ENCODE data around the gene NPM1. TPM values are rescaled to one million over a fixed set of nuclear protein-coding genes. Genes with fewer than 3 reads are reported as not detected.
A peak's percentile ranks its signal among the peaks of the same experiment; 100 is the strongest.
"Not testable (repeated sequence)": the region's sequence is repeated elsewhere in the genome, so short reads cannot be mapped to it uniquely, and the experiment has no call there.

NPM1 gene
- total RNA-seq, 2 donors from 2014 or later = 407 to 440 TPM

GRCh38 chr5:171405615-171406014 is 18.0 kb downstream of the NPM1 start:
- ATAC-seq (no peak), DNase-seq (no peak)
- intact Hi-C loops (cut with DNase I, micrococcal nuclease) = no loop called here

- ATAC-seq (no peak), DNase-seq (no peak)
- intact Hi-C loops (cut with DNase I, micrococcal nuclease) = no loop called here
Measured at GRCh38 chr5:171407234-171407633, 19.6 kb downstream of the NPM1 start.

- intact Hi-C loops (cut with DNase I, micrococcal nuclease) = loop anchor here in 1 of 2 donors (10.0 kb wide), 1 partner anchor 495 kb away; no protein-coding TSS in a partner anchor
- DNase-seq = no peak
- no peak for ATAC-seq
Measured at GRCh38 chr5:171409164-171410136, 21.8 kb downstream of the NPM1 start.

DNA sequence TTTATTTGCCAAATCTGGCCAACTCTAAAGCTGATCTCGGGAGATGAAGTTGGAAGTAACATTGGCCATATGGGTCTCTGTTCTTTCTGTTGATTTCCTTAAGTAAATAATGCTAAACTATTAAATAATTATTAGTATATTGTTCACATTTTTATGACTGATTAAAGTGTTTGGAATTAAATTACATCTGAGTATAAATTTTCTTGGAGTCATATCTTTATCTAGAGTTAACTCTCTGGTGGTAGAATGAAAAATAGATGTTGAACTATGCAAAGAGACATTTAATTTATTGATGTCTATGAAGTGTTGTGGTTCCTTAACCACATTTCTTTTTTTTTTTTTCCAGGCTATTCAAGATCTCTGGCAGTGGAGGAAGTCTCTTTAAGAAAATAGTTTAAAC is 22.5 kb downstream of the NPM1 start:
- DNase-seq = no peak
- ATAC-seq = no peak
- intact Hi-C loops (cut with DNase I, micrococcal nuclease) = loop anchor here in 1 of 2 donors (10.0 kb wide), 1 partner anchor 495 kb away; no protein-coding TSS in a partner anchor

GRCh38 chr5:171412186-171412585 is 24.5 kb downstream of the NPM1 start:
- DNase-seq (no peak), ATAC-seq (no peak)
- intact Hi-C loops (cut with DNase I, micrococcal nuclease) = loop anchor here in 1 of 2 donors (10.0 kb wide), 1 partner anchor 493 kb away; no protein-coding TSS in a partner anchor

DNA sequence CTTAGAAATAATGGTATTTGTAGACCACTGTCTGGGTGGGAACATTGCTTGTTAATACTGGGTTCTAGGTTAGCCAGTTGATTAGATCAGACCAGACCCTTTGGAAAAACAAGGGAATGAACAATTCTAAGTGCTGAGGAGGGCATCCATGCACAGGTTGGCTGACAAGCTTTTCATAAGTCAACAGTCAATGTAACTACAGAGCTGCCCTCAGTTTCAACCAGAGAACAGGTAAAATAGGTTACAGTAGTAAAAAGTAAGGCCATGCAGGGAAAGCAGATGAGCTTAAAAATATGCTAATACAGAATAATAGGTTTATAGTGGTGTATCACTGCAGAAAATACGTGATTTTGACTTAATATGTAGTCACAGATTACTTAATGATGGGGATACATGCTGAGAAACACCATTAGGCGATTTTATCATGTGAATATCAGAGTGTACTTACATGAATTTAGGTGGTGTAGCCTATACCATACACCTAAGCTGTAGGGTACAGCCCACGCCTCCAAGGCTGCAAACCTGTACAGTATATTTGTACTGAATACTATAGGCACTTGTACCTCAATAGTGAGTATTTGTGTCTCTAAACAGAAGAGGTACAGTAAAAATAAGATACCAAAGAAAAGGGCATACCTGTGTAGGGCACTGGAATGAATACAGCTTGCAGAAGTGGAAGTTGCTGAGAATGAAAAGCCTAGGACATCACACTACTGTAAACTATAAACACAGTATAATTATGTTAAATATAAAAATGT is 25.7 kb downstream of the NPM1 start:
- no peak for DNase-seq
- no peak for ATAC-seq
- intact Hi-C loops (cut with DNase I, micrococcal nuclease) = loop anchor here in 1 of 2 donors (10.0 kb wide), 1 partner anchor 491 kb away; no protein-coding TSS in a partner anchor

DNA sequence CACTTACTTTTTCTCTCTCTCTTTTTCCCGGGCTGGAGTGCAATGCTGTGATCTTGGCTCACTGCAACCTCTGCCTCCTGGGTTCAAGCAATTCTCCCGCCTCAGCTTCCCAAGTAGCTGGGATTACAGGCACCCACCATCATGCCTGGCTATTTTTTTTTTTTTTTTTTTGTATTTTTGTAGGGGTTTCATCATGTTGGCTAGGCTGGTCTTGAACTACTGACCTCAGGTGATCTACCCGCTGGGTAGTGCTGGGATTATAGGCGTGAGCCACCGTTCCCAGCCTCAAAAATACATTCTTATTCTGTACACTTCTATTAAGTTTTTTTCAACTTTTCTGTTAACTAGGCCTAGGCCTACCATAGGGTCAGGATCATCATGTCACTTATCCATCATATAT is 26.3 kb downstream of the NPM1 start:
- intact Hi-C loops (cut with DNase I, micrococcal nuclease) = loop anchor here in 1 of 2 donors (10.0 kb wide), 1 partner anchor 491 kb away; no protein-coding TSS in a partner anchor
- ATAC-seq = not testable (repeated sequence)

DNA sequence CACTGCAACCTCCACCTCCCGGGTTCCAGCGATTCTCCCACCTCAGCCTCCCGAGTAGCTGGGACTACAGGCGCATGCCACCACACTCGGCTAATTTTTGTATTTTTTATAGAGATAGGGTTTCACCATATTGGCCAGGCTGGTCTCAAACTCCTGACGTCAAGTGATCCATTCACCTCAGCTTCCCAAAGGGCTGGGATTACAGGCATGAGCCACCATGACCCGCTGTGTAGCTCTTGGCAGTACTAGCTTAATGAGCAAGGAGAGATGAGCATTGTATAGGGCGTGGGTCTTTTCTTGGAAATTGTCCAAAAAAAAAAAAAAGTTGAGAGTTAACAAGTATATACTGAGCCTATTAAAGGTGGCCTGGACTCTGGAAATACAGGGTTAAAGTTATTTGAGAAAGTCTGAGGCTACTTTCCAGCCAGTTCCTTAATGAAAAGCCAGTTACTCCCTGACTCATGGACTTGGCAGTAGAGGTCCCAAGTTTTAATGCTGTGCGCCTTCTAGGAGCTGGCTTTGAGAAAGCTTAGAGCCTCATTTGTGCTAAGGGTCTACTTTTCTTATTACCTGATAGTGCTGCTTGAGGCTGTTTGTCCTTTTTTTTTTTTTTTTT is 27.6 kb downstream of the NPM1 start:
- intact Hi-C loops (cut with DNase I, micrococcal nuclease) = loop anchor here (5.0 to 10.0 kb wide), 2 partner anchors 490 to 492 kb away; no protein-coding TSS in a partner anchor
- ATAC-seq (no peak), DNase-seq (no peak)

More for the DNA sequence above, 26.3 kb downstream of the NPM1 start:
- not testable (repeated sequence) for DNase-seq

- ATAC-seq = no peak
- DNase-seq = no peak
- intact Hi-C loops (cut with DNase I, micrococcal nuclease) = loop anchor here (5.0 to 10.0 kb wide), 2 partner anchors 488 to 491 kb away; no protein-coding TSS in a partner anchor
Measured at GRCh38 chr5:171416160-171417049, 28.8 kb downstream of the NPM1 start.

- ATAC-seq = peak; percentile 78
- peak; percentile 65 to 75 for DNase-seq
- intact Hi-C loops (cut with DNase I, micrococcal nuclease) = loop anchor here (5.0 to 10.0 kb wide), 2 partner anchors 486 to 489 kb away; no protein-coding TSS in a partner anchor
Measured at GRCh38 chr5:171418316-171418981, 30.8 kb downstream of the NPM1 start.

GRCh38 chr5:171418982-171419687 is 31.5 kb downstream of the NPM1 start, which contains the start of gene FGF18:
FGF18 (plus strand) TSS chr5:171419647; CDS start chr5:171420200, 553 bp downstream.
- intact Hi-C loops (cut with DNase I, micrococcal nuclease) = loop anchor here (5.0 to 10.0 kb wide), 2 partner anchors 486 to 488 kb away; no protein-coding TSS in a partner anchor
- ATAC-seq = peak; percentile 60
- peak; percentile 38 to 42 for DNase-seq

DNA sequence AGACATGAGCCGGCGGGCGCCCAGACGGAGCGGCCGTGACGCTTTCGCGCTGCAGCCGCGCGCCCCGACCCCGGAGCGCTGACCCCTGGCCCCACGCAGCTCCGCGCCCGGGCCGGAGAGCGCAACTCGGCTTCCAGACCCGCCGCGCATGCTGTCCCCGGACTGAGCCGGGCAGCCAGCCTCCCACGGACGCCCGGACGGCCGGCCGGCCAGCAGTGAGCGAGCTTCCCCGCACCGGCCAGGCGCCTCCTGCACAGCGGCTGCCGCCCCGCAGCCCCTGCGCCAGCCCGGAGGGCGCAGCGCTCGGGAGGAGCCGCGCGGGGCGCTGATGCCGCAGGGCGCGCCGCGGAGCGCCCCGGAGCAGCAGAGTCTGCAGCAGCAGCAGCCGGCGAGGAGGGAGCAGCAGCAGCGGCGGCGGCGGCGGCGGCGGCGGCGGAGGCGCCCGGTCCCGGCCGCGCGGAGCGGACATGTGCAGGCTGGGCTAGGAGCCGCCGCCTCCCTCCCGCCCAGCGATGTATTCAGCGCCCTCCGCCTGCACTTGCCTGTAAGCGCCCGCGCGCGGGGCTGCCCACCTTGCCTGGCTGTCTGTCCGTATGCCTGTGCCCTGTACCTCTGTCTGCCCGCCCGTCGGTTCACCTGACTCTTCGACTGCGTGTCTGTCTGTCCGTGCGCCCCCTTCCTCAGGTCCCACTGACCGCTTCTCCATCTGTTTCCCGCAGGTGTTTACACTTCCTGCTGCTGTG is 32.2 kb downstream of the NPM1 start:
- ATAC-seq = peak; percentile 47
- intact Hi-C loops (cut with DNase I, micrococcal nuclease) = loop anchor here (5.0 to 10.0 kb wide), 2 partner anchors 485 to 487 kb away; no protein-coding TSS in a partner anchor
- no peak for DNase-seq

- peak; percentile 78 for ATAC-seq
- DNase-seq = peak; percentile 57 to 66
- intact Hi-C loops (cut with DNase I, micrococcal nuclease) = no loop called here
Measured at GRCh38 chr5:171420431-171421241, 33.0 kb downstream of the NPM1 start.

DNA sequence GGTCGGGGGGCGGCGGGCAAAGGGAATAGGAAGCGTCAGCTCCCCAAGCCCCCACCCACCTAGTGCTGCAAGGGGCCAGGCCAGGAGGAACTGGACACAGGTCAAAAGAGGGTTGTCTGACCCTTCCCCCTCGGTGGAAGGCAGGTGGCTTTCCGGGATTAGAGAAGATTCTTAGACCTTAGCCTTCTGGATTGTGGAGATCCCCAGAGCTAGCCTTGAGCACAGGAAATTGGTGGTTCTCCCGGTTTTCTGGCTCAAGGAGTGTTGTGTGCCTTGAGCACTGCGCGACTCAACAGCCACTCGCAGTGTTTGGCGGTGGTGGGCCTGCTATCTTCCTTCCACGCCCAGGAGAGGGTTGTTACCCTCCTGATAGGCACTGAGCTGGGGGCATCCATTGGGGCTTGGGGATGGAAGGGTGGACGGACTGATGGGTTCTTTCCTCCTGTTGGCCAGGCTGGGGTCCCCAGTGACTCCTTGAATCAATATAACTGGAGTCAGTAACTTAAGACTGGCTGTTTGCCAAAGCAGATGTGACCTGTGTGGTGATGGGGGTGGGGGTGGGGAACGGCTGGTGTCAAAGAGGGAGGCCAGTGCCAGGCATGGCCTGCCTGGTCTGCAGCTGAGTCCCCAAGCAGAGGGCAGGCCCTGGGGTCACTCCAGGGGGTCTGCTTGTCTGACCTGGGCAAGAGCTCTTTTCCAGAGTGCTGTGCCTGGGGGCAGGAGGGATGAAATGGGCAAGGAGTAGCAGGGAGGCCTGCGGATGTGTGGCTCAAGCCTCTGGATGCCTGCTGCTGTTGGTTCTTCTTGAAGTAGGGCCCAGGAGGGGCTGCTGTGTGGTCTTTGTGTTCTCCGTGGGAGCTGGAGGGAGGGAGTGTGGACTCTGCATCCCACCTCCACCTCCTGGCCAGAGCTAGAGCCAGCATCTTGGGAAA is 33.9 kb downstream of the NPM1 start:
- ATAC-seq = no peak
- intact Hi-C loops (cut with DNase I, micrococcal nuclease) = no loop called here
- DNase-seq = no peak
